MG63 (cell line): ENCODE results near the gene ZDHHC3. TPM values are rescaled to one million over a fixed set of nuclear protein-coding genes. Genes with fewer than 3 reads are reported as not detected.

Experiments
- DNase-seq: peaks from one replicate; pipeline ENCODE4 v3.0.0-alpha.2; 2020
- H3K27me3 ChIP-seq: fragments of 250-450 bp; sonication (Bioruptor Pico); 2 replicates; pipeline ENCODE4 v1.5.1; 2020; ENCODE audit warnings: mild to moderate bottlenecking, moderate library complexity
- H3K36me3 ChIP-seq: fragments of 250-450 bp; sonication (Bioruptor Pico); 2 replicates; pipeline ENCODE4 v1.5.1; 2020; ENCODE audit warnings: mild to moderate bottlenecking, moderate library complexity
- H3K4me3 ChIP-seq: fragments of 250-450 bp; sonication (Bioruptor Pico); 2 replicates; pipeline ENCODE4 v1.5.1; 2020; ENCODE audit warnings: mild to moderate bottlenecking, moderate library complexity
- H3K9me3 ChIP-seq: fragments of 250-450 bp; sonication (Bioruptor Pico); 2 replicates; pipeline ENCODE4 v1.5.1; 2020; ENCODE audit warnings: mild to moderate bottlenecking, moderate library complexity
- total RNA-seq: library from RNA; depleted of rRNA; stranded (reverse); fragments of >200 nt; shearing (Covaris generic); gene quantifications from 2 replicates; pipeline ENCODE4 v1.2.3, GENCODE V29; 2014; ENCODE audit warnings: low replicate concordance; rRNA removed

ZDHHC3 gene, protein sequence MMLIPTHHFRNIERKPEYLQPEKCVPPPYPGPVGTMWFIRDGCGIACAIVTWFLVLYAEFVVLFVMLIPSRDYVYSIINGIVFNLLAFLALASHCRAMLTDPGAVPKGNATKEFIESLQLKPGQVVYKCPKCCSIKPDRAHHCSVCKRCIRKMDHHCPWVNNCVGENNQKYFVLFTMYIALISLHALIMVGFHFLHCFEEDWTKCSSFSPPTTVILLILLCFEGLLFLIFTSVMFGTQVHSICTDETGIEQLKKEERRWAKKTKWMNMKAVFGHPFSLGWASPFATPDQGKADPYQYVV
- 26.1 and 28.5 TPM in 2 replicates for total RNA-seq

DNA sequence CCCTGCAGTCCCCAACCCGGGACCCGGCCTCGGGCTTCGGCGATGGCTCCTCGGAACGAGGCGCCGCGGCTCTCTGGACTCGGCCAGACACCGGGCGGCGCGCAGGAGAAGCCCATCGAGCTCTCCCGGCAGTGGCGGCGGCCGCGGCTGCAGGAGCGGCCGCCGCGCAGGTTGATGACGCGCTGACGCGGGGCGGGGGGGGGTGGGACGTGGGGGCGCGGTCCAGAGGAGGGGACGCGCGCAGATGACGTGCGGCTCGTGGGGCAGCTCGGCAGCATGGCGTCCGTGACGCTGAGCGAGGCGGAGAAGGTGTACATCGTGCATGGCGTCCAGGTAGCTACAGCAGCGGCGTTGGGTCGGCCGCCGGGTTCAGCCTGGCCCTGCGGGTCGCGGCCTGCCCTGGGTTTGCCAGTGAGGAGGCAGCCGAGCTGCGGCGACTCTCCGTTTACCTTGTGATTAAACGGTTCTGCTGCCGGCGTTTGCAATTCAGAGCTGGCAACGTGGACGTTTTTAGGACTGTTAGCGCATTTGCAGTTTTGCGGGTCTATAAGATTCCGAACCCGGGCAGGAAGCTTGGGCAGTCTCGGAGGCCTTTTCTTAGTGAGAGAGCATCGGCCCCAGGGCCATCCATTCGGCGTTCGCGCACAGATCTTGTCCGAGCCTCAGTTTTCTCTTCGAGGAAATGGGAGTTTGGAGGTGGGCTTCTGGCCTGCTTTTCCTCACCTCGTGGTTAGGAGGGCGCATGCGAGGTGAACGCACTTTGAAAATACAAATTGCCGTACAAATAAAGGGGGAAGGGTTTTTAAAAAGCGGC, at the start of gene ZDHHC3, which contains the start of gene EXOSC7:
ZDHHC3 (minus strand) TSS at position 173 of the 814 bp plus-strand sequence. CDS start 16,738 bp downstream, outside the sequence.
EXOSC7 (plus strand) TSS at position 243 of the 814 bp plus-strand sequence; CDS start at position 277, 34 bp downstream.
- peak; percentile 76 for DNase-seq
- no peaks in the 10 kb centered on the region for H3K36me3 ChIP-seq
- peak within 1 kb of the TSS; percentile 92 for H3K4me3 ChIP-seq
- no peaks in the 10 kb centered on the region for H3K27me3 ChIP-seq
- H3K9me3 ChIP-seq: no peaks in the 10 kb centered on the region

DNA sequence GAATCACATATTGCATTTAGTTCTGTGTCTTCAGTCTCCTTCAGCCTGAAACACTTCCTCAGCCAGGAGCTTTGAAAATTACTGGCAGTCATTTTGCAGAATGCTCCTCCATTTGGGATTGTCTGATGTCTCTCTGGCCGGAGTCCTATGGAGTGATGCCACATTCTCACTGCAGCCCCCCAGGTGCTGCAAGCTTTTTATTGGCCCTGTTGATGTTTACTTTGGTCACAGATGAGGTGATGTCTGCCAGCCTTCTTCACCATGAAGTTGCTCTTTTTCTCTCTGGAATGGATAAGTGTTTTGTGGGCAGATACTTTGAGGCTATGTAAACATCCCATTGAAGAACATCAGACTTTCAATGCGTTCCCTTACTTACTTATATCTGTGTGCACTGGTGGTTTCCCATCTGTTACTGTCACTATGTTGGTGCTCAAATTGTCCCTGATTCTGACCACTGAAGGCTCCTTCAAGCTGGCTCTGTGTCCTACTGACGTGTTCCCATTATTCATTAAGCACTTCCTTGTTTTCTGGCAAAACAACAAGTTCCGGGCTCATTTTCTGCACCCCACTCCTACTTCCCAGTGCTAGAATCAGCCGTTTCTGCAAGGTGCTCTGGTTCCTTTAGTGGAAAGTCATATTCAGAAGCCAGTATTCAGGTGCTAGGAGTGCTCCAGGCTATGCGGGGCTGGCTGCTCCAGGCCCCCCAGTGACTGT, 48.7 kb upstream of the ZDHHC3 start:
- no peaks in the 10 kb centered on the region for H3K36me3 ChIP-seq
- H3K4me3 ChIP-seq: no peak overlapping the region
- H3K27me3 ChIP-seq: no peaks in the 10 kb centered on the region
- DNase-seq: no peak
- H3K9me3 ChIP-seq: no peaks in the 10 kb centered on the region

GRCh38 chr3:45023675-45024074, 47.7 kb upstream of the ZDHHC3 start:
- H3K36me3 ChIP-seq: no peaks in the 10 kb centered on the region
- H3K27me3 ChIP-seq: no peaks in the 10 kb centered on the region
- no peak overlapping the region for H3K4me3 ChIP-seq
- H3K9me3 ChIP-seq: no peaks in the 10 kb centered on the region
- DNase-seq: no peak

GRCh38 chr3:45021524-45022297, 45.7 kb upstream of the ZDHHC3 start:
- DNase-seq: no peak
- Histone ChIP-seq H3K36me3 (no peaks in the 10 kb centered on the region), H3K27me3 (no peaks in the 10 kb centered on the region), H3K9me3 (no peaks in the 10 kb centered on the region), H3K4me3 (no peak overlapping the region)

- Histone ChIP-seq H3K4me3 (no peak overlapping the region), H3K9me3 (no peaks in the 10 kb centered on the region), H3K36me3 (no peaks in the 10 kb centered on the region), H3K27me3 (no peaks in the 10 kb centered on the region)
- DNase-seq: no peak
Measured at GRCh38 chr3:45020534-45020933, 44.6 kb upstream of the ZDHHC3 start.

- Histone ChIP-seq H3K27me3 (no peaks in the 10 kb centered on the region), H3K9me3 (no peaks in the 10 kb centered on the region), H3K4me3 (no peak overlapping the region), H3K36me3 (peaks cover 4% of the 10 kb centered on the region; the same call in 1 of the 2 replicates)
- no peak for DNase-seq
Measured at GRCh38 chr3:45017821-45018220, 41.8 kb upstream of the ZDHHC3 start.

GRCh38 chr3:45016916-45017315, 40.9 kb upstream of the ZDHHC3 start:
- no peak for DNase-seq
- peaks cover 4% of the 10 kb centered on the region; the same call in 1 of the 2 replicates for H3K36me3 ChIP-seq
- H3K4me3 ChIP-seq: no peak overlapping the region
- H3K9me3 ChIP-seq: no peaks in the 10 kb centered on the region
- H3K27me3 ChIP-seq: no peaks in the 10 kb centered on the region

- Histone ChIP-seq H3K9me3 (no peaks in the 10 kb centered on the region), H3K36me3 (peaks cover 4% of the 10 kb centered on the region; the same call in 1 of the 2 replicates), H3K4me3 (no peak overlapping the region), H3K27me3 (no peaks in the 10 kb centered on the region)
- no peak for DNase-seq
Measured at GRCh38 chr3:45012577-45012976, 36.6 kb upstream of the ZDHHC3 start.

- no peaks in the 10 kb centered on the region for H3K9me3 ChIP-seq
- H3K4me3 ChIP-seq: no peak overlapping the region
Measured at GRCh38 chr3:45011756-45012508, 36.0 kb upstream of the ZDHHC3 start.

GRCh38 chr3:45010811-45011333, 34.9 kb upstream of the ZDHHC3 start:
- Histone ChIP-seq H3K27me3 (no peaks in the 10 kb centered on the region), H3K9me3 (no peaks in the 10 kb centered on the region), H3K36me3 (peaks cover 4% of the 10 kb centered on the region; the same call in 1 of the 2 replicates), H3K4me3 (no peak overlapping the region)
- DNase-seq: no peak

More at GRCh38 chr3:45011756-45012508, 36.0 kb upstream of the ZDHHC3 start:
- Histone ChIP-seq H3K36me3 (peaks cover 4% of the 10 kb centered on the region; the same call in 1 of the 2 replicates), H3K27me3 (no peaks in the 10 kb centered on the region)
- peak; percentile 54 for DNase-seq

- Histone ChIP-seq H3K9me3 (no peaks in the 10 kb centered on the region), H3K4me3 (no peak overlapping the region), H3K27me3 (no peaks in the 10 kb centered on the region), H3K36me3 (peaks cover 4% of the 10 kb centered on the region; the same call in 1 of the 2 replicates)
- DNase-seq: no peak
Measured at GRCh38 chr3:45009868-45010267, 33.9 kb upstream of the ZDHHC3 start.

GRCh38 chr3:45008117-45008516, 32.1 kb upstream of the ZDHHC3 start:
- Histone ChIP-seq H3K36me3 (peaks cover 6% of the 10 kb centered on the region), H3K9me3 (no peaks in the 10 kb centered on the region), H3K27me3 (no peaks in the 10 kb centered on the region), H3K4me3 (no peak overlapping the region)
- no peak for DNase-seq

DNA sequence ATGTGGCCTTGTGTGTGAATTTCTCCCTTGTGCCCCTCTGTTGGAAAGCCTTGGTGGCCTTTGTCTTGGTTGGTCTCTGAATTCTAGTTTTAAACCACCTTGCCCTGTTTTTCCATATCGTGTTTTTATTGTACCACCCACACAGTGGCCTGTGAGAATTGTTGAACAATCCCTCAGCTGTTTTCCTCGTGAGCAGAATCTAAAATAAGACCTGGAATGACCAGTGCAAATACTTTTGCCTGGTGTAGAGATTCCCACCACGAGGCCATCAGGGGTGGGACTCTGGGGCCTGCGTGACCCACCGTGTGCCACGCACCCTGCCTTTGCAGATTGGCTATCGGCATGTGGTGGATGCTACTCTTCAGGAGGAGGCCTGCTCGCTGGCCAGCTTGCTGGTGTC, 31.1 kb upstream of the ZDHHC3 start:
- Histone ChIP-seq H3K27me3 (no peaks in the 10 kb centered on the region), H3K9me3 (no peaks in the 10 kb centered on the region), H3K4me3 (no peak overlapping the region), H3K36me3 (peaks cover 6% of the 10 kb centered on the region)
- no peak for DNase-seq

- Histone ChIP-seq H3K4me3 (no peak overlapping the region), H3K9me3 (no peaks in the 10 kb centered on the region), H3K36me3 (peaks cover 8% of the 10 kb centered on the region), H3K27me3 (no peaks in the 10 kb centered on the region)
- no peak for DNase-seq
Measured at GRCh38 chr3:45003859-45004258, 27.9 kb upstream of the ZDHHC3 start.

DNA sequence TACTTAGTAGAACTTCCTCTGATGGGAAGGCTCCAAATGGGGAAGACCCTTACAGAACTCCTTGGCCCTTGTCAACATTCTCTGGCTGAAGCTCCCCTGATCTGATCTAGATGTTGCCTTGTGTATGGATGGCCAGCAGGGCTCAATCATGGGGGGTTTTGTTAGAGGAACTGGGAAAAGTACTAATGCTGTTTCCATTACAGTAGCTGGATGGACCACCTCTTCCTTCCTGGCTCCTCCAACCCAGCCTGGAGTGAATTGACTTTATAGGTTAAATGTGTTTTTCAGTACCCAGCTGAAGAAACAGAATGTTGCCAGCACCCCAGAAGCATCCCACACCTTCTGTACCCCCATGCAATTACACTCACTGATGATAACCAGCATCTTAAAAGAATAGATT, 27.4 kb upstream of the ZDHHC3 start:
- Histone ChIP-seq H3K4me3 (no peak overlapping the region), H3K36me3 (peaks cover 12% of the 10 kb centered on the region), H3K27me3 (no peaks in the 10 kb centered on the region), H3K9me3 (no peaks in the 10 kb centered on the region)
- DNase-seq: no peak
